Measurements from ENCODE around the gene CAMK1D. TPM values are rescaled to one million over a fixed set of nuclear protein-coding genes. Genes with fewer than 3 reads are reported as not detected.

The CAMK1D gene
- total RNA-seq, 1 experiment from 2014 or later: 6.3 TPM

- H3K9me3 ChIP-seq (ENCODE audit: control insufficient read depth, low read depth, low read length): no peaks in the 10 kb centered on the region
- H3K27ac ChIP-seq (ENCODE audit: insufficient read length, low read depth, low read length): no peak overlapping the region
- H3T11ph ChIP-seq (ENCODE audit: low read length): no peak overlapping the region
- H2AFZ ChIP-seq (ENCODE audit: low read length): no peak overlapping the region
- H3K4me1 Mint-ChIP-seq: no peaks in the 10 kb centered on the region
- H2BK15ac ChIP-seq (ENCODE audit: low read depth, low read length): no peak overlapping the region
- DNase-seq: no peak
- no peak overlapping the region for H2BK5ac ChIP-seq (ENCODE audit: insufficient read length, low read length)
- TF ChIP-seq CTCF (conservative IDR thresholded peaks at IDR 0.05): no peak
- peaks cover 0 to 2% of the 10 kb centered on the region in 2 experiments; a peak in 2 of 5 replicates for H3K9me3 Mint-ChIP-seq
- H2AK5ac ChIP-seq (ENCODE audit: insufficient read length, low read length): no peak overlapping the region
- no peaks in the 10 kb centered on the region for H3K79me1 ChIP-seq (ENCODE audit: insufficient read depth, low read depth, low read length, poor library complexity, severe bottlenecking)
- H3K79me2 ChIP-seq (ENCODE audit: insufficient read depth, low read length): no peaks in the 10 kb centered on the region
- H4K91ac ChIP-seq (ENCODE audit: insufficient read length, low read depth, low read length): no peak overlapping the region
- WGBS (ENCODE audit: extremely low coverage, insufficient read length, low lambda C conversion rate): no CpG with 5 or more reads among the region's 5 CpGs
- H3K4me2 ChIP-seq (ENCODE audit: insufficient read depth, insufficient read length, low read length): no peak overlapping the region
- no peak overlapping the region for H3K14ac ChIP-seq (ENCODE audit: insufficient read depth, low read length)
- H3K27me3 ChIP-seq (ENCODE audit: insufficient read depth, low read length): no peaks in the 10 kb centered on the region
- no peak overlapping the region for H2BK12ac ChIP-seq (ENCODE audit: insufficient read length, low read depth, low read length)
- no peak overlapping the region for H4K8ac ChIP-seq (replicated peaks; ENCODE audit: insufficient read length, low read depth, low read length)
- no peak overlapping the region for H3K18ac ChIP-seq (ENCODE audit: insufficient read length, low read depth, low read length)
- no peak overlapping the region for H4K5ac ChIP-seq (ENCODE audit: insufficient read length, low read depth, low read length)
- H3K23me2 ChIP-seq (ENCODE audit: insufficient read length, low read depth, low read length, poor library complexity, severe bottlenecking): no peaks in the 10 kb centered on the region
- H2BK120ac ChIP-seq (ENCODE audit: low read depth, low read length, poor library complexity, severe bottlenecking): no peak overlapping the region
- no peak overlapping the region for H3K4ac ChIP-seq (ENCODE audit: low read depth, low read length)
- no peaks in the 10 kb centered on the region; the same call in 1 of the 2 replicates for H3K27me3 Mint-ChIP-seq (ENCODE audit: low read depth)
- no peak overlapping the region for H3K23ac ChIP-seq (ENCODE audit: insufficient read length, low read depth, low read length)
- no peaks in the 10 kb centered on the region for H4K20me1 ChIP-seq (ENCODE audit: control insufficient read depth, insufficient read depth, insufficient read length)
- H2BK20ac ChIP-seq (ENCODE audit: low read depth, low read length, poor library complexity, severe bottlenecking): no peak overlapping the region
- no peaks in the 10 kb centered on the region for H3K36me3 Mint-ChIP-seq (ENCODE audit: insufficient read depth in 1 of 3, low read depth in 3 of 3)
- no peak overlapping the region for H3K9ac ChIP-seq (ENCODE audit: extremely low read depth, insufficient read length, low read length)
- H3K27ac Mint-ChIP-seq: no peak overlapping the region
- H3K4me3 Mint-ChIP-seq: no peak overlapping the region
- no peak overlapping the region for H3K56ac ChIP-seq (ENCODE audit: insufficient read length, low read depth, low read length)
- H3K4me1 ChIP-seq (ENCODE audit: insufficient read depth, low read length): no peaks in the 10 kb centered on the region
Observed at GRCh38 chr10:12380999-12381398, 31.7 kb downstream of the CAMK1D start.

Data from H9 (cell line).